ENCODE data around the gene BAIAP3.

DNA sequence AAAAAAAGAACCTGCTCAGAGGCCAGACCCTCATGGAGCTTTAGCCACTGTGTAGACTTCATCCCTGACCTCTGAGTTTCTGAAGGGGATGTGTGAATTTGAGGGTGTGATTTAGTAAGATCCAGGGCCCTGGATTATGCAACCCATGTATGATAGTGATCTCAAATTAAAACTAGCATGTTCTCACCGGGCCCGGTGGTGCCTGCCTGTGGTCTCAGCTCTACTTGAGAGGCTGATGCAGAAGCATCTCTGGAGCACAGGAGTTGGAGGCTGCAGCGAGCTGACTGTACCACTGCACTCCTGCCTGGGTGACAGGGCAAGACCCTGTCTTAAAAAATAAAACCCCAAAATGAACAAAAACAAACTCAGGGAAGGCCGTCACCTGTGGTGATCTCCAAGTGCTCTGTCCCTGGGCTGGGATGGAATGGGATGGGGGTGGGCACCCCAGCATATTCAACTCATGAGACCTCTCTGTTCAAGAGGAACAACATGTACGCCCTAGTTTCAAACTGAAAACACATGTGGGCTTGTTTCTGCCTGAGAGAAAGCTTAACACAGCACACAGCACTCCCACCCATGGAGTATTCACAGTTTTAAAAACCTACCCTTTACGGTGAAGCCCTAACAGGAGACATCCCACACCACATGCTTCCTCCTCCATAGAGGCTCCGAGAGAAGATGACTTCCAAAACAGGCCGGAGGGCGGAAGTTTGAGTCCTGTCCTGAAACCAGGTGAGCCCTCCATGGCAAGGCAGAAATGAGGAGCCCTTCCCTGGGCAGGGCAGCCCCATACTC is 48.4 kb downstream of the BAIAP3 start:
- TF ChIP-seq YY1 (IDR thresholded peaks at IDR 0.05; ENCODE audit: insufficient read depth, insufficient read length) = no peak
- TF ChIP-seq ZNF274 (IDR thresholded peaks at IDR 0.05; ENCODE audit: low read depth, low read length) = no peak
